ENCODE results near the gene MYRIP. TPM values are rescaled to one million over a fixed set of nuclear protein-coding genes. Genes with fewer than 3 reads are reported as not detected.
"Not testable (repeated sequence)": the region's sequence is repeated elsewhere in the genome, so short reads cannot be mapped to it uniquely, and the experiment has no call there.

MYRIP gene
- total RNA-seq, 1 donor from 2014 or later, result 5.9 TPM

- Histone ChIP-seq H3K27ac (no peak overlapping the region), H3K4me1 (no peaks in the 10 kb centered on the region), H3K4me3 (no peak overlapping the region), H3K27me3 (no peaks in the 10 kb centered on the region), H3K36me3 (no peaks in the 10 kb centered on the region), H3K9me3 (no peaks in the 10 kb centered on the region)
- DNase-seq (no peak), ATAC-seq (no peak)
- no peak for TF ChIP-seq CTCF (IDR thresholded peaks at IDR 0.05)
- intact Hi-C loops (cut with DNase I), result no loop called here
Observed at GRCh38 chr3:39801216-39801615, 8.2 kb upstream of the MYRIP start.

DNA sequence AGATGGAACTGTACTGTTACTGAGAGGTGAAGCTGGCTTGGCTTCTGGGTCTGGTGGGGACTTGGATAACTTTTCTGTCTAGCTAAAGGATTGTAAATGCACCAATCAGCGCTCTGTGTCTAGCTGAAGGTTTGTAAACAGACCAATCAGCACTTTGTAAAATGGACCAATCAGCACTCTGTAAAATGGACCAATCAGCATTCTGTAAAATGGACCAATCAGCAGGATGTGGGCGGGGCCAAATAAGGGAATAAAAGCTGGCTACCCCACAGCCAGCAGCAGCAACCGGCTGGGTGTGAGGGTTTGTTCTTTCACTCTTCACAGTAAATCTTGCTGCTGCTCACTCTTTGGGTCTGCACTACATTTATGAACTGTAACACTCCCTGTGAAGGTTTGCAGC, 6.9 kb upstream of the MYRIP start:
- H3K4me3 ChIP-seq; intact Hi-C loops (cut with DNase I); H3K27ac ChIP-seq; ATAC-seq; H3K9me3 ChIP-seq; H3K27me3 ChIP-seq; H3K4me1 ChIP-seq; DNase-seq; H3K36me3 ChIP-seq: not testable (repeated sequence)

DNA sequence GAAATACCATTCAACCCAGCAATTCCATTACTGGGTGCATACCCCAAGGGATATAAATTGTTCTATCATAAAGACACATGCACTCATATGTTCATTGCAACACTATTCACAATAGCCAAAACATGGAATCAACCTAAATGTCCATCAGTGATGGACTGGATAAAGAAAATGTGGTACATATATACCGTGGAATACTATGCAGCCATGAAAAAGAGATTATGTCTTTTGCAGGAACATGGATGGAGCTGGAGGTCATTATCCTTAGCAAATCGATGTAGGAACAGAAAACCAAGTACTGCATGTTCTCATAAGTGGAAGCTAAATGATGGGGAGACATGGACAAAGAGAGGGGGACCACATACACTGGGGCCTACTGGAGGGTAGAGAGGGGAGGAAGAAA, 5.5 kb upstream of the MYRIP start:
- ATAC-seq, result no peak
- Histone ChIP-seq H3K4me1 (no peaks in the 10 kb centered on the region), H3K27ac (no peak overlapping the region), H3K4me3 (no peak overlapping the region), H3K36me3 (no peaks in the 10 kb centered on the region), H3K9me3 (no peaks in the 10 kb centered on the region), H3K27me3 (peaks cover 5% of the 10 kb centered on the region)
- DNase-seq, result no peak
- TF ChIP-seq CTCF (IDR thresholded peaks at IDR 0.05), result no peak
- intact Hi-C loops (cut with DNase I), result no loop called here

DNA sequence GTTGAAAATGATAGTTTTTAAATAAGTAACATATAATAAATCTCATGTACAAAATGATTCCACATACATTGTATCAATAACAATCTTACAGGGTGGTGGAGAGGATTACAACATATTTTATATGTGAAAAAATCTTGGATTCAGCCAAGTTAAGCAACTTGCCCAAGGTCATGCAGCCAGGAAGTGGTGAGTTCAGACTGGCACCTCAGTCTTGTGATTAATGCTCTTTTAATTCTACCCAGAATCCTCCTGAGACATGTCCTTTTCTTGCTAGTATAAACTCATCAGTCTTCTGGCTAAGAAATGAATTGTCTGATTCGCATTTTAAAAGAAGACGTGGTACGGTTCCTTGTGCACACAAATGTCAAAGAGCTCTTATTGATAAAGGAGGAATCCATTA, 4.5 kb upstream of the MYRIP start:
- H3K4me3 ChIP-seq, result no peak overlapping the region
- H3K27ac ChIP-seq, result no peak overlapping the region
- DNase-seq (no peak), ATAC-seq (no peak)
- H3K9me3 ChIP-seq, result no peaks in the 10 kb centered on the region
- intact Hi-C loops (cut with DNase I), result no loop called here
- H3K27me3 ChIP-seq, result peaks cover 10% of the 10 kb centered on the region
- TF ChIP-seq CTCF (IDR thresholded peaks at IDR 0.05), result no peak
- no peaks in the 10 kb centered on the region for H3K36me3 ChIP-seq
- peaks cover 4% of the 10 kb centered on the region for H3K4me1 ChIP-seq

DNA sequence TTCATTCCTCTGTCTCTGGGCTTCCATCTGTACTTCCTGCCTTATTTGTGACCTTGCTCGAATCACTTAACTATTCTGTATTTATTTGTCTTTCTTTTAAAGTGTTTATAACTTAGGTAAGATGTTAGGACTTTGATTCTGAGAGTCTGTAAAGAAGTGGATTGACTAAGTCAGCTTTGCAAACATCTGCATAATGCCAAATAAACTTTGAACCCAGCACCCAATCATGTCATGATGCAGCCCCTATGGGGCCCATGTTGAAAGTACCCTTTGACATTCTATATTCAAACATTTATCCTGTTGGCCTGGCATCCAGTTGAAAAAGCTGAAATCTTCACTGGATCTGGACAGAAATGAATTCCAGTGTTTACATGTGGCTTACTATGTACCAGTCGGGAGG, 3.8 kb upstream of the MYRIP start:
- Histone ChIP-seq H3K27ac (no peak overlapping the region), H3K4me3 (no peak overlapping the region), H3K36me3 (no peaks in the 10 kb centered on the region), H3K4me1 (peaks cover 8% of the 10 kb centered on the region), H3K9me3 (no peaks in the 10 kb centered on the region), H3K27me3 (peaks cover 17% of the 10 kb centered on the region)
- no peak for DNase-seq
- ATAC-seq, result no peak
- TF ChIP-seq CTCF (IDR thresholded peaks at IDR 0.05), result no peak
- intact Hi-C loops (cut with DNase I), result no loop called here

DNA sequence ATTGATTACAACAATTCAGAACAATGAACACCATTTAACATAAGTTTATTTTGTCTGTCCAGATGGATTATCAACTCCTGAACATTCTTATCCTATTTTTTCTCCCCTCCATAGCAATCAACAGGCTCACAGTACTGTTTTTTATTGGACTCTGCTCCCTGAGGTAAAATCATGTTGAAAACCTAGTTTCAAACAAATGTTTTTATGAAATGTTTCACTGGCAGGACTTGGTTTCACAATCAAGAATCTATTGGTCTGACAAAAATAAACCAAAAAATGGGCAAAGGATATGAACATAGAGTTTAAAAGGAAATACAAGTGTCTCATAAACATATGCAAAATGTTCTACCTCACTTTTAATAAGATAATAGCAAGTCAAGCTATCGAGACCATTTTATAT, 2.6 kb upstream of the MYRIP start:
- H3K27me3 ChIP-seq, result peaks cover 28% of the 10 kb centered on the region
- peaks cover 8% of the 10 kb centered on the region for H3K4me1 ChIP-seq
- no peak overlapping the region for H3K4me3 ChIP-seq
- ATAC-seq (no peak), DNase-seq (no peak)
- H3K9me3 ChIP-seq, result no peaks in the 10 kb centered on the region
- intact Hi-C loops (cut with DNase I), result no loop called here
- no peak overlapping the region for H3K27ac ChIP-seq
- H3K36me3 ChIP-seq, result no peaks in the 10 kb centered on the region
- no peak for TF ChIP-seq CTCF (IDR thresholded peaks at IDR 0.05)

Measured in upper lobe of right lung (tissue), 1 donor.